ENCODE measurements around the gene TGM2.

DNA sequence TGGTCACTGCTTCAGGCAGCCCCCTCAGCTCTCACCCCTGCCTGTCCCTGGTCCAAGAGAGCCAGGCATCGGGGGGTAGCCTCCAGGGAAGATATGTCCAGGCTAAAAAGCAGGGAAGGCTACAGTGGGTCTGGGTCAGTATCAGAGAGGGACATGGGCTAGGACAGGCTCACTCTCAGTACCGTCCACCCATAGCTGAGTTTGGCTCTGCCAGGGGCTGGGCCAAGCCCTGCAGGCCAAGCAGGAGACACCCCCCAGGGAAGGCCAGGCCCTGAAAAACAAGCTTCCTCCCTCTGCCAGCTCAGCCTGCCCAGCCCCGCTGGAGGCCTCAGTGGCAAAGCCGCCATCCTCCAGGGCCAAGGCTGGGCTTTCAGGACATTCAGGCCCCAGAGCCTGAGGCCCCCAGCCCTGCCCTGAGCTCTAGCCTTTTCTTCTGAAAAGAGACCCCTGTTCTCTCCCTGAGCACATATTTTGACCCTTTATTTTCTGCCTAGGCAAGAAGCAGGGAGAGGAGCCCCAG, 28.6 kb upstream of the TGM2 start:
- TF ChIP-seq EZH2 (IDR thresholded peaks at IDR 0.05) (no peak), POLR2AphosphoS5 (IDR thresholded peaks at IDR 0.05; ENCODE audit: borderline replicate concordance, low read depth, low read length) (no peak)
